GM12878 (cell line): ENCODE results near the gene PPP2R5C. TPM values are rescaled to one million over a fixed set of nuclear protein-coding genes. Genes with fewer than 3 reads are reported as not detected.
A peak's percentile ranks its signal among the peaks of the same experiment; 100 is the strongest.

Experiments used
- BCL11A ChIP-seq: IDR thresholded peaks from 2 replicates; pipeline ENCODE4 v1.6.1; 2011; ENCODE audit warnings: low read depth, low read length
- DPF2 ChIP-seq: fragments of 450-650 bp; IDR thresholded peaks from 2 replicates; pipeline ENCODE4 v1.6.1; 2017; ENCODE audit warnings: mild to moderate bottlenecking
- EGR1 ChIP-seq, 2 experiments: IDR thresholded peaks; 1 replicate in 1 of 2; 2 replicates in 1 of 2; pipeline ENCODE4 v1.6.1; 2011 to 2012; ENCODE audit warnings: low read depth in 2 of 2, low read length in 2 of 2, borderline replicate concordance in 1 of 2, mild to moderate bottlenecking in 1 of 2, moderate library complexity in 1 of 2
- FOS ChIP-seq: IDR thresholded peaks from 3 replicates; pipeline ENCODE4 v1.6.1; 2011; ENCODE audit warnings: borderline replicate concordance; ENCODE audit not compliant: insufficient read length; ENCODE audit errors: extremely low read depth
- NFYB ChIP-seq: IDR thresholded peaks from 2 replicates; pipeline ENCODE4 v1.6.1; 2011; ENCODE audit warnings: low read depth, mild to moderate bottlenecking, low read length, improper control_type of control experiment, moderate library complexity; ENCODE audit not compliant: insufficient read depth
- NRF1 ChIP-seq: conservative IDR thresholded peaks from 2 replicates; pipeline ENCODE4 v1.6.1; 2011; ENCODE audit warnings: mild to moderate bottlenecking, low read depth, low read length, improper control_type of control experiment
- POLR2AphosphoS5 ChIP-seq: IDR thresholded peaks from 2 replicates; pipeline ENCODE4 v1.6.1; 2011; ENCODE audit warnings: mild to moderate bottlenecking, low read length, inconsistent platforms
- RBBP5 ChIP-seq: fragments of 200-600 bp; sonication (generic); conservative IDR thresholded peaks from 2 replicates; pipeline ENCODE4 v1.6.1; 2016
- RFX5 ChIP-seq: IDR thresholded peaks from 2 replicates; pipeline ENCODE4 v1.6.1; 2011; ENCODE audit warnings: low read depth, low read length, improper control_type of control experiment
- RUNX3 ChIP-seq: IDR thresholded peaks from 2 replicates; pipeline ENCODE4 v1.6.1; 2012; ENCODE audit warnings: low read length, inconsistent platforms
- SMARCA5 ChIP-seq: fragments of 450-650 bp; IDR thresholded peaks from 2 replicates; pipeline ENCODE4 v1.6.1; 2017; ENCODE audit warnings: mild to moderate bottlenecking
- TAF1 ChIP-seq: IDR thresholded peaks from 2 replicates; pipeline ENCODE4 v1.6.1; 2011; ENCODE audit warnings: mild to moderate bottlenecking, low read depth, low read length, borderline replicate concordance
- ZNF217 ChIP-seq: fragments of 450-650 bp; IDR thresholded peaks from 2 replicates; pipeline ENCODE4 v1.6.1; 2017; ENCODE audit warnings: antibody characterized with exemption, mild to moderate bottlenecking
- polyA plus RNA-seq, 11 experiments: library from polyadenylated mRNA; depleted of rRNA in 4 of 11; unstranded in 6 of 11; stranded (reverse) in 5 of 11; fragments of >200 nt; fragmentation: Nextera tagmentation in 4 of 11; fragmentation: Illumina TruSeq in 1 of 11; extraction: Ambion mirVana in 4 of 11; extraction: Trizol in 1 of 11; gene quantifications; 1 replicate in 1 of 11; 2 replicates in 10 of 11; pipeline versions ENCODE4 v1.2.1 to v1.2.3, GENCODE V29; 2011 to 2016; ENCODE audit warnings: inconsistent platforms in 2 of 11, missing spikeins in 2 of 11, low read depth in 1 of 11
- total RNA-seq, 4 experiments: library from RNA; depleted of rRNA in 3 of 4; stranded (reverse); fragments of >200 nt in 3 of 4; fragmentation: Illumina TruSeq in 1 of 4; extraction: Trizol in 1 of 4; gene quantifications; 2 replicates each; pipeline versions ENCODE4 v1.2.1 to v1.2.3, GENCODE V29; 2013 to 2021
- TF ChIP-seq, protein P1 (sequence below): IDR thresholded peaks from 2 replicates; pipeline ENCODE4 v1.6.1; 2012; ENCODE audit warnings: improper control_type of control experiment, low read depth, low read length; ENCODE audit not compliant: insufficient replicate concordance
- TF ChIP-seq, protein P2 (sequence below): fragments of 450-650 bp; IDR thresholded peaks from 2 replicates; pipeline ENCODE4 v1.6.1; 2017; ENCODE audit warnings: mild to moderate bottlenecking, moderate library complexity
- TF ChIP-seq, protein P3 (sequence below): fragments of 450-650 bp; IDR thresholded peaks from 2 replicates; pipeline ENCODE4 v1.6.1; 2017; ENCODE audit warnings: mild to moderate bottlenecking, moderate library complexity

PPP2R5C gene
- total and polyA plus RNA-seq, 10 of the 15 experiments (the other 5 are each of a cell fraction or from before 2014, with no cell fraction given): 106 to 199 (median 144) TPM

DNA sequence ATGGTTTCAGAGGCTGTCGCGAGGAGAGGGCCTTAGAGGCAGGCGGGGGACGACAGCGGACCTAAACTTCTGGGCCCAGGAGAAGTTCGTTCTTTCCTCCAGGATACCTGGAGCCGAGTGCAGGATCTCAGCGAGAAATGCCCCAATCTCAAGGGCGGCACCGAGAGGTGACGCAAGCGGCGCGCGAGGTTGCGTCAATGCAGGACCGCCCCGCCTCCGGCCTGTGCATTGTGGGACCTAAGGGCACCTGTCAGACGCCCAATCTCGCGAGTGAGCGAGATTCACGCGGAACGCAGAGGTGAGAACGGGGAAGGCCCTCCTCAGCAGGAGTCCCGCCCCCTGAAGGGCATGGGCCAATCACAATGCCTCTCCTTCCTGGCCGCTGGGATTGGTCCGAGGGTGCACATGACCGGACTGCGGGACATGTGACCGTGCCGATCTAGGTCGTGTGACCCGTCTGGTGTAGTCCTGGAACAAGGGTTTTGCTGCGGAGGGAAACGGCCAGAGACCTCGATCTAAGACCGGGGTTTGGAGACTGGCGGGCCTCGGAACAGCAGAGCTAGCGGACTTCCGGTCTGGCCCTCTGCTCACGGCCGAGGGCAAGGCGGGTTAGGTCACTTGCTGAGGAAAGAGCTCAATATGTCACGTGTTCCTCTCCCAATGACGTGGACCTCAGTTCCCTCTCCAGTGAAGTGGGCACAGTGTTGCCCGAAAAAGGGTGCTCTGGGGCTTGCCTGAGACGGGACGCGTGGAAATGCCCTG, 186.6 kb downstream of the PPP2R5C start (continued):
- peak; percentile 52; the same call in 1 of the 2 replicates for TF ChIP-seq TAF1
- TF ChIP-seq RBBP5: no peak
- peak; percentile 40; the same call in 1 of the 2 replicates for TF ChIP-seq DPF2
- TF ChIP-seq EGR1 (IDR thresholded peaks at IDR 0.05; ENCODE audit: borderline replicate concordance in 1 of 2, low read depth in 2 of 2, low read length in 2 of 2): no peak; a peak in 1 of 3 replicates
- peak; percentile 45; the same call in 1 of the 2 replicates for TF ChIP-seq ZNF217
- TF ChIP-seq NFYB: peak; percentile 99
- no peak for TF ChIP-seq BCL11A
- TF ChIP-seq, protein P1, sequence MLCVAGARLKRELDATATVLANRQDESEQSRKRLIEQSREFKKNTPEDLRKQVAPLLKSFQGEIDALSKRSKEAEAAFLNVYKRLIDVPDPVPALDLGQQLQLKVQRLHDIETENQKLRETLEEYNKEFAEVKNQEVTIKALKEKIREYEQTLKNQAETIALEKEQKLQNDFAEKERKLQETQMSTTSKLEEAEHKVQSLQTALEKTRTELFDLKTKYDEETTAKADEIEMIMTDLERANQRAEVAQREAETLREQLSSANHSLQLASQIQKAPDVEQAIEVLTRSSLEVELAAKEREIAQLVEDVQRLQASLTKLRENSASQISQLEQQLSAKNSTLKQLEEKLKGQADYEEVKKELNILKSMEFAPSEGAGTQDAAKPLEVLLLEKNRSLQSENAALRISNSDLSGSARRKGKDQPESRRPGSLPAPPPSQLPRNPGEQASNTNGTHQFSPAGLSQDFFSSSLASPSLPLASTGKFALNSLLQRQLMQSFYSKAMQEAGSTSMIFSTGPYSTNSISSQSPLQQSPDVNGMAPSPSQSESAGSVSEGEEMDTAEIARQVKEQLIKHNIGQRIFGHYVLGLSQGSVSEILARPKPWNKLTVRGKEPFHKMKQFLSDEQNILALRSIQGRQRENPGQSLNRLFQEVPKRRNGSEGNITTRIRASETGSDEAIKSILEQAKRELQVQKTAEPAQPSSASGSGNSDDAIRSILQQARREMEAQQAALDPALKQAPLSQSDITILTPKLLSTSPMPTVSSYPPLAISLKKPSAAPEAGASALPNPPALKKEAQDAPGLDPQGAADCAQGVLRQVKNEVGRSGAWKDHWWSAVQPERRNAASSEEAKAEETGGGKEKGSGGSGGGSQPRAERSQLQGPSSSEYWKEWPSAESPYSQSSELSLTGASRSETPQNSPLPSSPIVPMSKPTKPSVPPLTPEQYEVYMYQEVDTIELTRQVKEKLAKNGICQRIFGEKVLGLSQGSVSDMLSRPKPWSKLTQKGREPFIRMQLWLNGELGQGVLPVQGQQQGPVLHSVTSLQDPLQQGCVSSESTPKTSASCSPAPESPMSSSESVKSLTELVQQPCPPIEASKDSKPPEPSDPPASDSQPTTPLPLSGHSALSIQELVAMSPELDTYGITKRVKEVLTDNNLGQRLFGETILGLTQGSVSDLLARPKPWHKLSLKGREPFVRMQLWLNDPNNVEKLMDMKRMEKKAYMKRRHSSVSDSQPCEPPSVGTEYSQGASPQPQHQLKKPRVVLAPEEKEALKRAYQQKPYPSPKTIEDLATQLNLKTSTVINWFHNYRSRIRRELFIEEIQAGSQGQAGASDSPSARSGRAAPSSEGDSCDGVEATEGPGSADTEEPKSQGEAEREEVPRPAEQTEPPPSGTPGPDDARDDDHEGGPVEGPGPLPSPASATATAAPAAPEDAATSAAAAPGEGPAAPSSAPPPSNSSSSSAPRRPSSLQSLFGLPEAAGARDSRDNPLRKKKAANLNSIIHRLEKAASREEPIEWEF: no peak
- TF ChIP-seq FOS: peak; percentile 98
- TF ChIP-seq POLR2AphosphoS5: peak; percentile 96
- no peak; the same call in 1 of the 2 replicates for TF ChIP-seq NRF1
- TF ChIP-seq RFX5: no peak; the same call in 1 of the 2 replicates
- TF ChIP-seq, protein P2, sequence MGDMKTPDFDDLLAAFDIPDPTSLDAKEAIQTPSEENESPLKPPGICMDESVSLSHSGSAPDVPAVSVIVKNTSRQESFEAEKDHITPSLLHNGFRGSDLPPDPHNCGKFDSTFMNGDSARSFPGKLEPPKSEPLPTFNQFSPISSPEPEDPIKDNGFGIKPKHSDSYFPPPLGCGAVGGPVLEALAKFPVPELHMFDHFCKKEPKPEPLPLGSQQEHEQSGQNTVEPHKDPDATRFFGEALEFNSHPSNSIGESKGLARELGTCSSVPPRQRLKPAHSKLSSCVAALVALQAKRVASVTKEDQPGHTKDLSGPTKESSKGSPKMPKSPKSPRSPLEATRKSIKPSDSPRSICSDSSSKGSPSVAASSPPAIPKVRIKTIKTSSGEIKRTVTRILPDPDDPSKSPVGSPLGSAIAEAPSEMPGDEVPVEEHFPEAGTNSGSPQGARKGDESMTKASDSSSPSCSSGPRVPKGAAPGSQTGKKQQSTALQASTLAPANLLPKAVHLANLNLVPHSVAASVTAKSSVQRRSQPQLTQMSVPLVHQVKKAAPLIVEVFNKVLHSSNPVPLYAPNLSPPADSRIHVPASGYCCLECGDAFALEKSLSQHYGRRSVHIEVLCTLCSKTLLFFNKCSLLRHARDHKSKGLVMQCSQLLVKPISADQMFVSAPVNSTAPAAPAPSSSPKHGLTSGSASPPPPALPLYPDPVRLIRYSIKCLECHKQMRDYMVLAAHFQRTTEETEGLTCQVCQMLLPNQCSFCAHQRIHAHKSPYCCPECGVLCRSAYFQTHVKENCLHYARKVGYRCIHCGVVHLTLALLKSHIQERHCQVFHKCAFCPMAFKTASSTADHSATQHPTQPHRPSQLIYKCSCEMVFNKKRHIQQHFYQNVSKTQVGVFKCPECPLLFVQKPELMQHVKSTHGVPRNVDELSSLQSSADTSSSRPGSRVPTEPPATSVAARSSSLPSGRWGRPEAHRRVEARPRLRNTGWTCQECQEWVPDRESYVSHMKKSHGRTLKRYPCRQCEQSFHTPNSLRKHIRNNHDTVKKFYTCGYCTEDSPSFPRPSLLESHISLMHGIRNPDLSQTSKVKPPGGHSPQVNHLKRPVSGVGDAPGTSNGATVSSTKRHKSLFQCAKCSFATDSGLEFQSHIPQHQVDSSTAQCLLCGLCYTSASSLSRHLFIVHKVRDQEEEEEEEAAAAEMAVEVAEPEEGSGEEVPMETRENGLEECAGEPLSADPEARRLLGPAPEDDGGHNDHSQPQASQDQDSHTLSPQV: no peak
- TF ChIP-seq RUNX3: peak; percentile 3; the same call in 1 of the 2 replicates
- TF ChIP-seq, protein P3, sequence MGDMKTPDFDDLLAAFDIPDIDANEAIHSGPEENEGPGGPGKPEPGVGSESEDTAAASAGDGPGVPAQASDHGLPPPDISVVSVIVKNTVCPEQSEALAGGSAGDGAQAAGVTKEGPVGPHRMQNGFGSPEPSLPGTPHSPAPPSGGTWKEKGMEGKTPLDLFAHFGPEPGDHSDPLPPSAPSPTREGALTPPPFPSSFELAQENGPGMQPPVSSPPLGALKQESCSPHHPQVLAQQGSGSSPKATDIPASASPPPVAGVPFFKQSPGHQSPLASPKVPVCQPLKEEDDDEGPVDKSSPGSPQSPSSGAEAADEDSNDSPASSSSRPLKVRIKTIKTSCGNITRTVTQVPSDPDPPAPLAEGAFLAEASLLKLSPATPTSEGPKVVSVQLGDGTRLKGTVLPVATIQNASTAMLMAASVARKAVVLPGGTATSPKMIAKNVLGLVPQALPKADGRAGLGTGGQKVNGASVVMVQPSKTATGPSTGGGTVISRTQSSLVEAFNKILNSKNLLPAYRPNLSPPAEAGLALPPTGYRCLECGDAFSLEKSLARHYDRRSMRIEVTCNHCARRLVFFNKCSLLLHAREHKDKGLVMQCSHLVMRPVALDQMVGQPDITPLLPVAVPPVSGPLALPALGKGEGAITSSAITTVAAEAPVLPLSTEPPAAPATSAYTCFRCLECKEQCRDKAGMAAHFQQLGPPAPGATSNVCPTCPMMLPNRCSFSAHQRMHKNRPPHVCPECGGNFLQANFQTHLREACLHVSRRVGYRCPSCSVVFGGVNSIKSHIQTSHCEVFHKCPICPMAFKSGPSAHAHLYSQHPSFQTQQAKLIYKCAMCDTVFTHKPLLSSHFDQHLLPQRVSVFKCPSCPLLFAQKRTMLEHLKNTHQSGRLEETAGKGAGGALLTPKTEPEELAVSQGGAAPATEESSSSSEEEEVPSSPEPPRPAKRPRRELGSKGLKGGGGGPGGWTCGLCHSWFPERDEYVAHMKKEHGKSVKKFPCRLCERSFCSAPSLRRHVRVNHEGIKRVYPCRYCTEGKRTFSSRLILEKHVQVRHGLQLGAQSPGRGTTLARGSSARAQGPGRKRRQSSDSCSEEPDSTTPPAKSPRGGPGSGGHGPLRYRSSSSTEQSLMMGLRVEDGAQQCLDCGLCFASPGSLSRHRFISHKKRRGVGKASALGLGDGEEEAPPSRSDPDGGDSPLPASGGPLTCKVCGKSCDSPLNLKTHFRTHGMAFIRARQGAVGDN: 0 out of 2 replicates have a peak, but pooled peaks have one; percentile 18
- TF ChIP-seq SMARCA5: peak; percentile 83
